RWPE1 (cell line): ENCODE data around the gene ANKS1A.

Experiments used
- CTCF ChIA-PET: fragments of 350-600 bp; sonication (Branson Sonifier 250); formaldehyde crosslinking; extraction: SDS; loops from one replicate; lab custom pipeline; 2021; lab: Yijun Ruan, JAX
- POLR2A ChIA-PET: fragments of 400-600 bp; formaldehyde crosslinking; extraction: SDS; loops from one replicate; lab custom pipeline; 2020; ENCODE audit warnings: antibody characterized with exemption; ENCODE audit not compliant: low non-redundant PET; lab: Yijun Ruan, JAX
- DNase-seq: peaks from one replicate; pipeline ENCODE4 v3.0.0; 2012; ENCODE audit warnings: low spot score
- H3K27ac ChIP-seq: fragments of 450-650 bp; 2 replicates; pipeline ENCODE4 v1.5.1; 2017
- TF ChIP-seq, protein P1 (sequence below): fragments of 450-650 bp; conservative IDR thresholded peaks from 2 replicates; pipeline ENCODE4 v1.5.1; 2017; ENCODE audit warnings: low read depth, mild to moderate bottlenecking

Gene ANKS1A

DNA sequence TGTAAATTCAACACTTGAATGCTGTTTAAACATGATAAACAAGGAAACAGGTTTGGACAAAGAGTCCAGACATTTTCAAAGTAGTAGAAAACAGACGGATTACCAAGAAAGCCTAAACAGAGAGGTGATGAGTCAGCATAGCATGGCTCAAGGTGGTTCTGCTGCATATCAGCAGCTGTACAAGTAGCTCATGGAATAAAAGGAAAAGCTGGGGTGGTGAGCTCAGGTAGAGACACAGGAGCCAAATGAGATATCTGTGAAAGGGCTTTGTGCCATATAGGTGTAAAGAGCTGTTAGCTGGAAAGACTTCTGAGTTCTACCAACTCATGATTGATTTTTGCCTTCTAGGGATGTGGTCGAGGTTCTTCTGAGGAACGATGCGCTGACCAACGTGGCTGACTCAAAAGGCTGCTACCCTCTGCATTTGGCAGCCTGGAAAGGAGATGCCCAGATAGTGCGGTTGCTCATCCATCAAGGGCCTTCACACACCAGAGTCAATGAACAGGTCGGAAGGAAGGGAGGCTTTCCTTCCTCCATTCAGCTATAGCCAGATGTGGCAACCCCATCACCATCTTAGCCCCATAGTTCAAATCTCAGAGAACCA lies 80.7 kb downstream of the ANKS1A start:
- CTCF ChIA-PET = no interaction called here
- DNase-seq = peak; percentile 36
- POLR2A ChIA-PET = no interaction called here
- TF ChIP-seq, protein P1, sequence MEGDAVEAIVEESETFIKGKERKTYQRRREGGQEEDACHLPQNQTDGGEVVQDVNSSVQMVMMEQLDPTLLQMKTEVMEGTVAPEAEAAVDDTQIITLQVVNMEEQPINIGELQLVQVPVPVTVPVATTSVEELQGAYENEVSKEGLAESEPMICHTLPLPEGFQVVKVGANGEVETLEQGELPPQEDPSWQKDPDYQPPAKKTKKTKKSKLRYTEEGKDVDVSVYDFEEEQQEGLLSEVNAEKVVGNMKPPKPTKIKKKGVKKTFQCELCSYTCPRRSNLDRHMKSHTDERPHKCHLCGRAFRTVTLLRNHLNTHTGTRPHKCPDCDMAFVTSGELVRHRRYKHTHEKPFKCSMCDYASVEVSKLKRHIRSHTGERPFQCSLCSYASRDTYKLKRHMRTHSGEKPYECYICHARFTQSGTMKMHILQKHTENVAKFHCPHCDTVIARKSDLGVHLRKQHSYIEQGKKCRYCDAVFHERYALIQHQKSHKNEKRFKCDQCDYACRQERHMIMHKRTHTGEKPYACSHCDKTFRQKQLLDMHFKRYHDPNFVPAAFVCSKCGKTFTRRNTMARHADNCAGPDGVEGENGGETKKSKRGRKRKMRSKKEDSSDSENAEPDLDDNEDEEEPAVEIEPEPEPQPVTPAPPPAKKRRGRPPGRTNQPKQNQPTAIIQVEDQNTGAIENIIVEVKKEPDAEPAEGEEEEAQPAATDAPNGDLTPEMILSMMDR = no peak
- H3K27ac ChIP-seq = no peak overlapping the region

DNA sequence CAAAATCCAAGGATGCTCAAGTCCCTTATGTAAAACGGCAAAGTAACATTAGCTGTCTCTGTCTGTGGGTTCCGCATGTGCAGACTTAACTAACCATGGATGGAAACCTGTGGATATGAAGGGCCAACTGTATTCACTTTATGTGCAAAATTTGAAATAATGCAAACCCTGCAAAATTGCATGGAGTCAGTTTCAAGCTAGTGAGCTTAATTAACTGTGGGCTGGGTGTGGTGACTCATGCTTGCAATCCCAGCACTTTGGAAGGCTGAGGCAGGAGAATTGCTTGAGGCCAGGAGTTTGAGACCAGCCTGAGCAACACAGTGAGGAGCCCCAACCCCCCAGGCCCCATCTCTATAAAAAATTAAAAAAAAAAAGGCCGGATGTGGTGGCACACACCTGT lies 81.4 kb downstream of the ANKS1A start:
- TF ChIP-seq, protein P1 = no peak
- no peak overlapping the region for H3K27ac ChIP-seq
- CTCF ChIA-PET = no interaction called here
- DNase-seq = no peak
- POLR2A ChIA-PET = no interaction called here

DNA sequence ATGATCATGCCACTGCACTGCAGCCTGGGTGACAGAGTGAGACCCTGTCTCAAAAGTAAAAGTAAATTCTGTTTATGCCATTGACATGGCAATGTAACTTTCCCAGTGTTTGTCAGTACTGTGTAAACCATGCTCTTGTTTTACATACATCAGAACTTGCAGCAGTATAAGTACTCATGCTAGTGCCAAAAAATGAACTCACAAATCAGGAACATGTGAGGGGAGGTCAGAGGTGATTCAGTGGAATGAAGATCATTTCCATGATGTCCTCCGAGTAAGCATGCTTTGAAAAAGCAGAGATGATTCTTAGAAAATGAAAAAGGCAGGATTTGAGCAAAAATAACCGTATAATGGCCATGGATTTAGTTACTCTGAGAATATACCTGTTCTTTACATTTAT lies 81.9 kb downstream of the ANKS1A start:
- no peak overlapping the region for H3K27ac ChIP-seq
- CTCF ChIA-PET = interaction anchor here (1.9 kb wide), 1 partner anchor 16 kb away, joined by 4 read pairs; no protein-coding TSS in a partner anchor
- POLR2A ChIA-PET = no interaction called here
- DNase-seq = no peak
- TF ChIP-seq, protein P1 = no peak

DNA sequence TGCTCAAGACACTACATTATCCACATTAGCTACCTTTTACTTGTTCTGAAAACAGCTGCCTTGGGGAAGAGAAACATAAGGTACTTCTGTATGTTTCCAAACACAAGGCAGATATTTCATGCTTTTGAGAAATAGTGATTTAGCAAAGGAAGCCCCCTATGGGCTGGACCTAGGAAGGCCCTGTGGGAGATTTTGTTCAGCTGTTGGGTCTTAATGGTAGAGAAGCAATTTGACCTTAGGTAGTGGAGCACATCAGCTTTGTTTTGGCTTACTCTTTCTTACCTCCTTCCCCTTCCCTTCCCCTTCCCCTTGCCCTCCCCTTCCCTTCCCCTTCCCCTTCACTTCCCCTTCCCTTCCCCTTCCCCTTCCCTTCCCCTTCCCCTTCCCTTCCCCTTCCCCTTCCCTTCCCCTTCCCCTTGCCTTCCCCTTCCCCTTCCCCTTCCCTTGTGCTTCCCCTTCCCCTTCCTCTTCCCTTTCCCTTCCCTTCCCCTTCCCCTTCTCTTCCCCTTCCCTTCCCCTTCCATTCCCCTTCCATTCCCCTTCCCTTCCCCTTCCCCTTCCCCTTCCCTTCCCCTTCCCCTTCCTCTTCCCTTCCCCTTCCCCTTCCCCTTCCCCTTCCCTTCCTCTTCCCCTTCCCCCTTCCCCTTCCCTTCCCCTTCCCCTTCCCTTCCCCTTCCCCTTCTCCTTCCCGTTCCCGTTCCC lies 84.6 kb downstream of the ANKS1A start:
- no peak for DNase-seq
- POLR2A ChIA-PET = no interaction called here
- CTCF ChIA-PET = interaction anchor here (0.5 to 0.6 kb wide), 2 partner anchors 9 to 17 kb away, joined by 3 read pairs; no protein-coding TSS in a partner anchor
- no peak overlapping the region for H3K27ac ChIP-seq
- TF ChIP-seq, protein P1 = no peak

DNA sequence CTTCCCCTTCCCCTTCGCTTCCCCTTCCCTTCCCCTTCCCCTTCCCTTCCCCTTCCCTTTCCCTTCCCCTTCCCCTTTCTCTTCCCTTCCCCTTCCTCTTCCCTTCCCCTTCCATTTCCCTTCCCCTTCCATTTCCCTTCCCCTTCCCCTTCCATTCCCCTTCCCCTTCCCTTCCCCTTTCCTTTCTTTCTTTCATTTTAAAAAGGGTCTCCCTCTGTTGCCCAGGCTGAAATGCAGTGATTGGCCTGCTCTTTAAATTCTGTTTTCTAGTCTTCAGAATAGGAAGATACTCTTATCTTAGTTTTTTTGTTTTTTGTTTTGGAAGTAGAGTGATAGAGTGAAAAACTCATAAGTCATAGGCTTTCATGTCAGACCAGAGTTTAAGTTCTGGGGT lies 85.2 kb downstream of the ANKS1A start:
- no peak overlapping the region for H3K27ac ChIP-seq
- ChIA-PET POLR2A (no interaction called here), CTCF (no interaction called here)
- TF ChIP-seq, protein P1 = no peak
- no peak for DNase-seq

DNA sequence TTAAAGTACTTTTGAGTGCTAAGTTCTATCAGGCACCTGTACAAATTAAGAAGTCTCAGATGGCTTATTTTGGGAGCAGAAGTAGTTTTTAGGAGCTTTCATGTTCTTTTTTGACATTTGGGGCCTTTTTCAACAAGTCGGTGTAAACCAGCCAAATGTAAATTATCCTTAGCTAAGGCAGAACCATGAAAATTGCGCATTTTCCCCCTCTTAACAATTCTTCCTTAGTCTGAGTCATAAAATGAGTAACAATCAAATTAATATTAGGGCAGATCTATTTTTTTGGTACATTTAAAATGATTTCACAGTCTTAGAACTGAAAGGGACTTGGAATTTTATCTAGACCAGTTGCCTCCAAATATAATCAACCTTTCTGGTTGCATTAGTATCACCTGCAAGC lies 87.2 kb downstream of the ANKS1A start:
- no peak overlapping the region for H3K27ac ChIP-seq
- DNase-seq = no peak
- CTCF ChIA-PET = interaction anchor here (0.6 kb wide), 1 partner anchor 1089 kb away, joined by 4 read pairs; no protein-coding TSS in a partner anchor
- TF ChIP-seq, protein P1 = no peak
- POLR2A ChIA-PET = no interaction called here
